ENCODE results near the gene PTPRT.

GRCh38 chr20:42138729-42139128, 1051.0 kb downstream of the PTPRT start:
- TF ChIP-seq POLR2A (IDR thresholded peaks at IDR 0.05; ENCODE audit: low read depth, low read length) = no peak
- no peak for TF ChIP-seq POLR2AphosphoS5 (IDR thresholded peaks at IDR 0.05; ENCODE audit: low read depth, low read length)

All from GM12892 (cell line).